H9 (cell line): ENCODE data around the gene ANAPC2. TPM values are rescaled to one million over a fixed set of nuclear protein-coding genes. Genes with fewer than 3 reads are reported as not detected.

Experiments
- DNase-seq: peaks from one replicate; pipeline ENCODE4 v3.0.0-alpha.2; 2017
- H2AFZ ChIP-seq: one replicate; pipeline ENCODE4 v1.6.1; 2013; ENCODE audit warnings: mild to moderate bottlenecking, low read length, control low read depth, moderate library complexity
- H2AK5ac ChIP-seq: 2 replicates; pipeline ENCODE4 v1.6.1; 2013; ENCODE audit warnings: low read length, control low read depth, mixed read lengths; ENCODE audit not compliant: insufficient read length
- H2BK120ac ChIP-seq: one replicate; pipeline ENCODE4 v1.6.1; 2013; ENCODE audit warnings: low read depth, mild to moderate bottlenecking, low read length, control low read depth, inconsistent platforms; ENCODE audit not compliant: poor library complexity, severe bottlenecking
- H2BK12ac ChIP-seq: 2 replicates; pipeline ENCODE4 v1.6.1; 2013; ENCODE audit warnings: low read length, control low read depth, mixed read lengths, low read depth; ENCODE audit not compliant: insufficient read length
- H2BK15ac ChIP-seq: 2 replicates; pipeline ENCODE4 v1.6.1; 2013; ENCODE audit warnings: low read depth, low read length, control low read depth
- H2BK20ac ChIP-seq: one replicate; pipeline ENCODE4 v1.6.1; 2013; ENCODE audit warnings: low read depth, mild to moderate bottlenecking, low read length, control low read depth, inconsistent platforms; ENCODE audit not compliant: poor library complexity, severe bottlenecking
- H2BK5ac ChIP-seq: 2 replicates; pipeline ENCODE4 v1.6.1; 2013; ENCODE audit warnings: low read length, control low read depth, mixed read lengths; ENCODE audit not compliant: insufficient read length
- H3K14ac ChIP-seq: 2 replicates; pipeline ENCODE4 v1.6.1; 2013; ENCODE audit warnings: low read length, control low read depth; ENCODE audit not compliant: insufficient read depth
- H3K18ac ChIP-seq: 2 replicates; pipeline ENCODE4 v1.6.1; 2013; ENCODE audit warnings: low read depth, mild to moderate bottlenecking, mixed read lengths, low read length, control low read depth; ENCODE audit not compliant: insufficient read length
- H3K23ac ChIP-seq: 2 replicates; pipeline ENCODE4 v1.6.1; 2013; ENCODE audit warnings: low read length, control low read depth, mixed read lengths, low read depth; ENCODE audit not compliant: insufficient read length
- H3K23me2 ChIP-seq: 2 replicates; pipeline ENCODE4 v1.6.1; 2013; ENCODE audit warnings: low read depth, mild to moderate bottlenecking, mixed read lengths, low read length, control low read depth; ENCODE audit not compliant: insufficient read length, poor library complexity, severe bottlenecking
- H3K27ac ChIP-seq: 2 replicates; pipeline ENCODE4 v1.5.1; 2013; ENCODE audit warnings: low read length, control low read depth, mixed read lengths, low read depth; ENCODE audit not compliant: insufficient read length
- H3K27me3 ChIP-seq: 2 replicates; pipeline ENCODE4 v1.6.1; 2013; ENCODE audit warnings: low read length, control low read depth, inconsistent platforms; ENCODE audit not compliant: insufficient read depth
- H3K4ac ChIP-seq: 2 replicates; pipeline ENCODE4 v1.6.1; 2013; ENCODE audit warnings: low read depth, mild to moderate bottlenecking, control low read depth, inconsistent platforms, low read length, moderate library complexity
- H3K4me1 ChIP-seq: 2 replicates; pipeline ENCODE4 v1.6.1; 2013; ENCODE audit warnings: low read length, control low read depth, inconsistent platforms; ENCODE audit not compliant: insufficient read depth
- H3K4me2 ChIP-seq: 2 replicates; pipeline ENCODE4 v1.6.1; 2013; ENCODE audit warnings: low read length, control low read depth, mixed read lengths; ENCODE audit not compliant: insufficient read length, insufficient read depth
- H3K56ac ChIP-seq: 2 replicates; pipeline ENCODE4 v1.6.1; 2013; ENCODE audit warnings: low read depth, mild to moderate bottlenecking, mixed read lengths, low read length, control low read depth; ENCODE audit not compliant: insufficient read length
- H3K79me1 ChIP-seq: 2 replicates; pipeline ENCODE4 v1.6.1; 2013; ENCODE audit warnings: low read depth, mild to moderate bottlenecking, moderate library complexity, low read length, control low read depth, inconsistent platforms; ENCODE audit not compliant: insufficient read depth, poor library complexity, severe bottlenecking
- H3K79me2 ChIP-seq: 2 replicates; pipeline ENCODE4 v1.6.1; 2013; ENCODE audit warnings: low read length, control low read depth, inconsistent platforms; ENCODE audit not compliant: insufficient read depth
- H3K9ac ChIP-seq: 2 replicates; pipeline ENCODE4 v1.6.1; 2013; ENCODE audit warnings: low read length, control low read depth, mixed read lengths; ENCODE audit not compliant: insufficient read length; ENCODE audit errors: extremely low read depth
- H3K9me3 ChIP-seq: one replicate; pipeline ENCODE4 v1.6.1; 2013; ENCODE audit warnings: low read depth, low read length, inconsistent platforms; ENCODE audit not compliant: control insufficient read depth
- H3T11ph ChIP-seq: one replicate; pipeline ENCODE4 v1.6.1; 2013; ENCODE audit warnings: mild to moderate bottlenecking, low read length, control low read depth, inconsistent platforms
- H4K20me1 ChIP-seq: one replicate; pipeline ENCODE4 v1.6.1; 2013; ENCODE audit not compliant: control insufficient read depth, insufficient read length, insufficient read depth
- H4K5ac ChIP-seq: 2 replicates; pipeline ENCODE4 v1.6.1; 2013; ENCODE audit warnings: low read depth, mild to moderate bottlenecking, mixed read lengths, low read length, control low read depth; ENCODE audit not compliant: insufficient read length
- H4K8ac ChIP-seq: replicated peaks from 2 replicates; pipeline ENCODE4 v1.6.1; 2013; ENCODE audit warnings: low read length, control low read depth, mixed read lengths, low read depth; ENCODE audit not compliant: insufficient read length
- H4K91ac ChIP-seq: 2 replicates; pipeline ENCODE4 v1.6.1; 2013; ENCODE audit warnings: low read depth, mild to moderate bottlenecking, moderate library complexity, mixed read lengths, low read length, control low read depth; ENCODE audit not compliant: insufficient read length
- H3K27ac Mint-ChIP-seq, 3 experiments: 2 replicates in 2 of 3; 3 replicates in 1 of 3; pipeline ENCODE4 v1.8.0; 2020 to 2021; ENCODE audit warnings: mixed read lengths in 3 of 3, mild to moderate bottlenecking in 1 of 3, moderate library complexity in 1 of 3
- H3K27me3 Mint-ChIP-seq: 2 replicates; pipeline ENCODE4 v1.8.0; 2021; ENCODE audit warnings: low read depth, mild to moderate bottlenecking, moderate library complexity, mixed read lengths
- H3K36me3 Mint-ChIP-seq, 3 experiments: 2 replicates in 2 of 3; 3 replicates in 1 of 3; pipeline ENCODE4 v1.8.0; 2020 to 2021; ENCODE audit warnings: low read depth in 3 of 3, mixed read lengths in 3 of 3; ENCODE audit not compliant: insufficient read depth in 1 of 3
- H3K4me1 Mint-ChIP-seq, 2 experiments: 2 replicates each; pipeline ENCODE4 v1.8.0; 2020; ENCODE audit warnings: mixed read lengths in 2 of 2
- H3K4me3 Mint-ChIP-seq, 2 experiments: 2 replicates in 1 of 2; 3 replicates in 1 of 2; pipeline ENCODE4 v1.8.0; 2020 to 2021; ENCODE audit warnings: mild to moderate bottlenecking in 2 of 2, mixed read lengths in 2 of 2, moderate library complexity in 1 of 2
- H3K9me3 Mint-ChIP-seq, 2 experiments: 2 replicates in 1 of 2; 3 replicates in 1 of 2; pipeline ENCODE4 v1.8.0; 2020; ENCODE audit warnings: mild to moderate bottlenecking in 2 of 2, mixed read lengths in 2 of 2, moderate library complexity in 1 of 2
- WGBS: extraction: QIAGEN DNeasy Blood & Tissue Kit; methylation state at CpG from one replicate; pipeline ENCODE4 v1.1.7; 2013; ENCODE audit warnings: missing lambda C conversion rate, low lambda C conversion rate, mixed read lengths; ENCODE audit not compliant: insufficient read length; ENCODE audit errors: extremely low coverage; 5-methylcytosine and 5-hydroxymethylcytosine counted together
- total RNA-seq: library from RNA; stranded (reverse); gene quantifications from 2 replicates; pipeline ENCODE4 v1.2.1, GENCODE V29; 2021
- TF ChIP-seq, protein P1 (sequence below): fragments of 200-600 bp; sonication (generic); conservative IDR thresholded peaks from 3 replicates; pipeline ENCODE4 v1.8.0; 2021; ENCODE audit warnings: antibody characterized with exemption, mild to moderate bottlenecking

The ANAPC2 gene
- total RNA-seq, 1 experiment from 2014 or later: 54.8 TPM

DNA sequence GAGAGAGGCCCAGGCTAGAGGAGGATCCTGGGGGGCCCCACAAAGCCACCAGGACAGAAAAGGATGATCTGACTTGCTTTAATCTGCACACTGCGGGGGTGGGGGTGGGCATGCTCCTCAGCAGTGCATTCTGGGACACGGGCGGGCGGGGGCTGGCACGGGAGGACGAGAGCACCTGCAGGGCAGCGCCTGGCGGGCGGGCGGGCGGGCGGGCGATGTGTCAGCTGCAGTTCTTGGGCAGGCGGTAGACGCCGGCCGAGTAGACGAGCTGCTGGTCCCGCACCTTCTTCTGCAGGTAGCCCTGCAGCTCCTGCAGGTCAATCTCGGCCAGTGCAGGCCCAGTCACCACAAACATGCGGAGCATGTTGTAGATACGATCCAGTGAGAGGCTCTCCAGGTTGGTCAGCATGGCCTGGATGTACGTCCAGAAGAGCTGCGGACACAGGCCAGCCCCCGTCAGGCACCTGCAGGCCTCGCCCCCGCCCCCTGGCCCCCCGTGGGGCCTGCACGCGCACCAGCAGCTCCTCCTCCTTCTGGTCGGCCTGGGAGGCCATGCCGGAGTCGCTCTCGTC, 13.6 kb downstream of the ANAPC2 start:
- WGBS: no CpG with 5 or more reads among the region's 34 CpGs
- TF ChIP-seq, protein P1, sequence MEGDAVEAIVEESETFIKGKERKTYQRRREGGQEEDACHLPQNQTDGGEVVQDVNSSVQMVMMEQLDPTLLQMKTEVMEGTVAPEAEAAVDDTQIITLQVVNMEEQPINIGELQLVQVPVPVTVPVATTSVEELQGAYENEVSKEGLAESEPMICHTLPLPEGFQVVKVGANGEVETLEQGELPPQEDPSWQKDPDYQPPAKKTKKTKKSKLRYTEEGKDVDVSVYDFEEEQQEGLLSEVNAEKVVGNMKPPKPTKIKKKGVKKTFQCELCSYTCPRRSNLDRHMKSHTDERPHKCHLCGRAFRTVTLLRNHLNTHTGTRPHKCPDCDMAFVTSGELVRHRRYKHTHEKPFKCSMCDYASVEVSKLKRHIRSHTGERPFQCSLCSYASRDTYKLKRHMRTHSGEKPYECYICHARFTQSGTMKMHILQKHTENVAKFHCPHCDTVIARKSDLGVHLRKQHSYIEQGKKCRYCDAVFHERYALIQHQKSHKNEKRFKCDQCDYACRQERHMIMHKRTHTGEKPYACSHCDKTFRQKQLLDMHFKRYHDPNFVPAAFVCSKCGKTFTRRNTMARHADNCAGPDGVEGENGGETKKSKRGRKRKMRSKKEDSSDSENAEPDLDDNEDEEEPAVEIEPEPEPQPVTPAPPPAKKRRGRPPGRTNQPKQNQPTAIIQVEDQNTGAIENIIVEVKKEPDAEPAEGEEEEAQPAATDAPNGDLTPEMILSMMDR: peak; percentile 17; the same call in 1 of the 3 replicates
- Histone ChIP-seq H3K9me3 (no peaks in the 10 kb centered on the region), H3K79me1 (no peaks in the 10 kb centered on the region), H4K91ac (no peak overlapping the region), H3K27me3 (peaks cover 9% of the 10 kb centered on the region; the same call in 1 of the 2 replicates), H4K5ac (no peak overlapping the region), H3K23me2 (no peaks in the 10 kb centered on the region), H3K14ac (no peak overlapping the region), H4K20me1 (no peaks in the 10 kb centered on the region), H2BK5ac (no peak overlapping the region), H2BK120ac (no peak overlapping the region), H3K56ac (no peak overlapping the region), H3K23ac (no peak overlapping the region), H3K4me2 (no peak overlapping the region), H2BK15ac (no peak overlapping the region), H2BK20ac (no peak overlapping the region), H2AK5ac (no peak overlapping the region), H3K79me2 (no peaks in the 10 kb centered on the region), H3K9ac (no peak overlapping the region), H2BK12ac (no peak overlapping the region), H3K4me1 (no peaks in the 10 kb centered on the region), H3K18ac (no peak overlapping the region), H3T11ph (no peak overlapping the region), H3K27ac (no peak overlapping the region), H3K4ac (no peak overlapping the region), H4K8ac (no peak overlapping the region), H2AFZ (no peak overlapping the region)
- peak; percentile 57 for DNase-seq
- H3K9me3 Mint-ChIP-seq: no peaks in the 10 kb centered on the region
- peaks cover 3 to 14% of the 10 kb centered on the region in 2 experiments for H3K4me1 Mint-ChIP-seq
- H3K27ac Mint-ChIP-seq: no peak overlapping the region
- H3K4me3 Mint-ChIP-seq: peak overlapping the region in 1 of 2 experiments; percentile 21; a peak in 1 of 5 replicates
- H3K36me3 Mint-ChIP-seq: peaks cover 0 to 11% (median 5%) of the 10 kb centered on the region in 3 experiments; a peak in 5 of 7 replicates
- H3K27me3 Mint-ChIP-seq: peaks cover 60% of the 10 kb centered on the region
